Fibroblast of skin of left biceps (primary cell): ENCODE results near the gene PCAT7.
"Not testable (repeated sequence)": the region's sequence is repeated elsewhere in the genome, so short reads cannot be mapped to it uniquely, and the experiment has no call there.

ENCODE experiments used
- DNase-seq, 2 experiments: peaks; one replicate each; pipeline ENCODE4 v3.0.0-alpha.2; 2013; ENCODE audit warnings: low read depth in 2 of 2

PCAT7 gene

DNA sequence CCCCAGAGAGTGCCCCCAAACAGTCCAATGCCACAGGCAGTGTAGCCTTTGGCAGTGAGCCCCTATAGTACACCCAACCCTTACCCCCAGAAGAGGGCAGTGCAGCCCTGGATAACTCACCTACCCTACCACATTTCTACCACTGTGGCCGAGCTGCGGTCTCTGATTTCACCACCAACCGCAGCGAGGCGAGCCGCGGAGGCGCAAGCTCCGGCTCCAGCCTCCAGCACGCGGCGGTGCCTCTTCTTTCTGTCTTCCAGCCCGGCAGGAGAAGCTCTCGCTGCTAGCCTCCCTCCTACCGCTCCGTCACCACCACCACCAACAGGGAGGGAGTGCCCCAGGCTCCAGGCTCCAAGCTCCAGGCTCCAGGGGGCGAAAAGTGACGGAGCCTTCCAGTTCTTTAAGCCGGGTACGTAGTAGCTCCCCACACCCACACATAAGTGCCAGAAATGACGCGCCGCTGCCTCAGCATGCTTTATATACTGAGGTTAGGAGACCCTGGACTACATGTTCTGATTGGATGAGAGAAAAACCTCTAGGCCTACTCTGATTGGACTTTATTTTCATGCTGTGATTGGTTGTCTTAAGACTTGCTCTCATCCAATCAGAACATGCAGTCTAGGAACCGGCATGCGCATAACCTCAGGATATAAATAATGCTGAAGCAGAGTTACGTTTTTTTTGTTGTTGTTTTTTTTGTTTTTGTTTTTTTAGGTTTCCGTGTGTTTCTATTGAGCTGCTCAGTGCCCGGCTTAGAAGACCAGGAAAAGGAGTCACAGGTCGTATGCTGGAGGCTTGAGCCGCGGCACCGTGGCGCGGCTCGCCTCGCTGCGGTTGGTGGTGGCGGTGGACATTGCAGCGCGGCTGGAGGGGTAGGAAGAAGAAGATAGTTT lies at the start of gene PCAT7:
Gene PCAT7, plus strand, starts transcription at position 645 of the 893 bp plus-strand sequence.
- peak; percentile 19 to 20 for DNase-seq

DNA sequence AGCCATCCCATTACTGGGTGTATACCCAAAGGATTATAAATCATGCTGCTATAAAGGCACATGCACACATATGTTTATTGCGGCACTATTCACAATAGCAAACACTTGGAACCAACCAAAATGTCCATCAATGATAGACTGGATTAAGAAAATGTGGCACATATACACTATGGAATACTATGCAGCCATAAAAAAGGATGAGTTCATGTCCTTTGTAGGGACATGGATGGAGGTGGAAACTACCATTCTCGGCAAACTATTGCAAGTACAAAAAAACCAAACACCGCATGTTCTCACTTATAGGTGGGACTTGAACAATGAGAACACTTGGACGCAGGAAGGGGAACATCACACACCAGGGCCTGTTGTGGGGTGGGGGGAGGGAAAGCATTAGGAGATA lies 48.5 kb upstream of the PCAT7 start:
- DNase-seq: not testable (repeated sequence)

DNA sequence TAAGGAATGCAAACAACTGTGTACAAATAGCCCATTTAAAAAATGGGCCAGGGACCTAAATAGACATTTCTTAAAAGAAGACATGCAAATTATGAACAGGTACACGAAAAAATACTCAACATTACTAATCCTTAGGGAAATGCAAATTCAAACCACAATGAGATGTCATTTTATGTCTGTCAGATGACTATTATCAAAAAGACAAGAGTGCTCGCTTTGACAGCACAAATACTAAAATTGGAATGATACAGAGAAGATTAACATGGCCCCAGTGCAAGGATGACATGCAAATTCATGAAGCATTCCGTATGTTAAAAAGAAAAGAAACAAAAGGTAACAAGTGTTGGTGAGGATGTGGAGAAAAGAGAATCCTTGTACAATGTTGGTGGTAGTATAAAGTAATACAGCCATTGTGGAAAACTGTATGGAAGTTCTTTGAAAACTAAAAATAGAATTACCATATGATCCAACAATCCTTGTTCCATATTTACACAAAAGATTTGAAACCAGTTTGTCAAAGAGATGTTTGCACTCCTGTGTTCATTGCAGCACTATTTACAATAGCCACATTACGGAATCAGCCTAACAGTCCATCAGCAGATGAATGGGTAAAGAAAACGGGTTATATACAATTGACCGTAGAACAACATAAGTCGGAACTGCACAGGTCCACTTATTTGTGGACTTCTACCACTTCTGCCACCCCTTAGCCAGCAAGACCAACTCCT lies 47.2 kb upstream of the PCAT7 start:
- no peak for DNase-seq

GRCh38 chr9:94511134-94511954 lies 43.5 kb upstream of the PCAT7 start:
- peak; percentile 25 to 41 for DNase-seq

DNA sequence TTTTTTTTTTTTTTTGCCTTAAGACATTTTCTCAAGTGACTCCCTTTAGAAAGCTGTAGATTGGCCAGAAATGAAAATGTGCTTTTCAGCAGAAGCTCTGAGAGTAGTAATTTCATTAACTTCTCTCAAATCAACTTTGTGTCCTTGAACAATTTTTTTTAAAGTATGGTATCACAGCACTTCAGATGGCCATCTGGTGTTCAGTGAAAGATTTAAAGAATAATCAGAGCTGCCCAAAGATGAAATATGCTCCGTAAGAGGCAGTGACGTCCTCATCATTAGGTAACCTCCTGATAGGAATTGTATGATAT lies 43.0 kb upstream of the PCAT7 start:
- no peak for DNase-seq

DNA sequence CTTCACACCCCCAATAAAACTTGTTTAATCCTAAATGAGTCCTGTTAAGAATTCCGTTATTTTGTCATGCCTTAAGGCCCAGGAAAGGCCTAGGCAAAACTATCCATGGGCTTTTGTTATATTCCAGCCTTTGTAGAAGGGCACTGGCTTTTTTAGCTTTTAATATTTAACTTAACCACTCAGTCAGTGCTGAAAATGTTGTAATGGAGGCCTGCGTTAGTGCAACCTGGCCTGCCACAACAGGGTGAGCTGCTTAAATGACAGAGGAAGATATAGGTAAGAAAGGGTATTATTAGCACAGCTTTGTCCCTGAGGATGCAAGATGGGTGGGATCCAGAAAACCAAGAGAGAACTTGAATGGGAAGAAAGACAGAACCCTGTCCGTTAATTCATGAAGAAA lies 40.2 kb upstream of the PCAT7 start:
- DNase-seq: no peak

DNA sequence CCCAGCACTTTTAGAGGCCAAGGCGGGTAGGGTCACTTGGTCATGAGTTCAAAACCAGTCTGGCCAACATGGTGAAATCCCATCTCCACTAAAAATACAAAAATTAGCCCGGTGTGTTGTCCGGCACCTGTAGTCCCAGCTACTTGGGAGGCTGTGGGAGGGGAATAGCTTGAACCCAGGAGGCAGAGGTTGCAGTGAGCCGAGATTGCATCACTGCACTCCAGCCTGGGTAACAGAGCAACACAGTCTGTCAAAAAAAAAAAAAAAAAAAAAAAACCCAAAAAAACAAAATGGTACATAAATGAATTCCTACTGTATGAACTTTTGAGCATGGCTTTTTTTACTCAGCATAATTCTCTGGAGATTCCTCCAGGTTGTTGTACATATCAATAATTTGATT lies 37.6 kb upstream of the PCAT7 start:
- no peak for DNase-seq

- DNase-seq: no peak
Observed at GRCh38 chr9:94525396-94526035, 29.4 kb upstream of the PCAT7 start.

GRCh38 chr9:94526271-94526670 lies 28.6 kb upstream of the PCAT7 start:
- DNase-seq: no peak

DNA sequence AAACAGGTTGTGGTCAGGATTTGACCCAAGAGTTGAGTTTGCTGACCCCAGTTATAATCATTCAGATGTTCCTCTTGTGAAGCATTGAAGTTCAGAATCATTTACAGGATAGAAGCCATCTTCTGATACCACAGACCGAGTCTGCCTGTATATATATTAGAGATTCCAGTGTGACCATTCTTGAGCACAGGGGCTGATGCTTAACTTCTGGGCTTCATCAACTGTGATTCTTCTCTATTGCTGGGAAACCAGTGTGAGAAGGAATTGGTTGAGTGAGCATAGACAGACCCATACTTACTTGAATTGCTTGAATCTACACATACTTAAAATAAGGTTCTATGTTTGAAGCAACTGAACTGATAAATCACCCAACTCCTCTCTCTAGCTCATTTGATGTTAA lies 27.9 kb upstream of the PCAT7 start:
- DNase-seq: no peak

GRCh38 chr9:94528886-94529285 lies 26.0 kb upstream of the PCAT7 start:
- DNase-seq: no peak

DNA sequence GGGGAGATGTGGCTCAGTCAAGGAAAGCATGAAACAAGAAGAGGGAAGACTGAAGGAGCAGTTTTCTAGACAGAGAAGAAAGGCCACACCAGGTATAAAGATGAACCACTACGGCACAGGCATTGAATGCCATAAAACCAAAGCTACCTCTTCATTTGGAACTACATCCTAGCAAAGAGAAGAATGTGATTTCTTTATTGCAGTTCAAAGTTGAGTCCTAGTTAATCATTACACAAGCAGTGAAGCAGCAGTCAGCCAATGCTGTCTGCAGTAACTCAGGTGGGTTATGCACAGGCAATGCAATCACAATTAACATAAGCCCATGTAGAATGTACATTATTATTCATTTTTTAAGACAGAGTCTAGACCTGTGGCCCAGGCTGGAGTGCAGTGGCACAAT lies 21.7 kb upstream of the PCAT7 start:
- no peak for DNase-seq

DNA sequence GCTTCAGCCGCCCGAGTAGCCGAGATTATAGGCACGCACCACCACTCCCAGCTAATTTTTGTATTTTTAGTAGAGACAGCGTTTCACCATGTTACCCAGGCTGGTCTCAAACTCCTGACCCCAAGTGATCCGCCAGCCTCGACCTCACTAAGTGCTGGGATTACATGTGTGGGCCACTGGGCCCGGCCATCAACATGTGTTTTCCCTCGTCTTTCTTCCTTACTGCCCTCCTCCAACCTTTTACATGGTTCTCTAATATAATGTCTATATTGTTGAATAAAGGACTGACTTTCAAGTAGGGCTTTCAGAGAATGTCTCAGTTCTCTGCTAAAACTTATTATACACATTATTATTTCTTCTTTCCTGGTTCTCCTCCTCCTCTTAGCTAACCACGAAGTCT lies 21.3 kb upstream of the PCAT7 start:
- no peak for DNase-seq

DNA sequence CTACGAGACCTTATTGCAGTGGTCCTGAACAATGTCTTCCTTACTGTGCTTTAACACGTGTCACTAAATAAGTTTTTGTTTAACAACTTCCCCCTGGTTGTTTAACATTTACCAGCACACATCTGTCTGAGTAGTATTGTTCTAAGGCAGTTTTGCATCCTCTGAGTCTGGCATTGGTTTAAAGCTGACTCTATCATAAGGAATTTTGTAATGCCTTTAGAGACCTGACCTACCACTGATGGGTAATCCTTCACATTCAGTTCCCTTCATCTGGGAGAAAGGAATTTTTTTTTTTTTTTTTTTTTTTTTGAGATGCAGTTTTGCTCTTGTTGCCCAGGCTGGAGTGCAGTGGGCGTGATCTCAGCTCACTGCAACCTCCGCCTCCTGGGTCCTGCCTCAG lies 20.0 kb upstream of the PCAT7 start:
- DNase-seq: peak; percentile 24 to 31

- DNase-seq: no peak
Observed at GRCh38 chr9:94538908-94539307, 16.0 kb upstream of the PCAT7 start.

DNA sequence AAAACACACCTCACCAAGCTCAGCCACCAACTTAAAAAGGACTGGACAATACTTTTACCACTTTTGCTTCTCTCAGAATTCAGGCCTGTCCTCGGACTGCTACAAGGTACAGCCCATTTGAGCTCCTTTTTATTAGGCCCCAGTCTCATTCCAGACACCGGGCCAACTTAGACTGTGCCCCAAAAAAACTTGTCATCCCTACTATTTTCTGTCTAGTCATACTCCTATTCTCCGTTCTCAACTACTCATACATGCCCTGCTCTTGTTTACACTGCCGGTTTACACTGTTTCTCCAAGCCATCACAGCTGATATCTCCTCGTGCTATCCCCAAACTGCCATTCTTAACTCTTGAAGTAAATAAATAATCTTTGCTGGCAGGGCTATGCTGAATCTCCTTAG lies 10.5 kb upstream of the PCAT7 start:
- not testable (repeated sequence) for DNase-seq

DNA sequence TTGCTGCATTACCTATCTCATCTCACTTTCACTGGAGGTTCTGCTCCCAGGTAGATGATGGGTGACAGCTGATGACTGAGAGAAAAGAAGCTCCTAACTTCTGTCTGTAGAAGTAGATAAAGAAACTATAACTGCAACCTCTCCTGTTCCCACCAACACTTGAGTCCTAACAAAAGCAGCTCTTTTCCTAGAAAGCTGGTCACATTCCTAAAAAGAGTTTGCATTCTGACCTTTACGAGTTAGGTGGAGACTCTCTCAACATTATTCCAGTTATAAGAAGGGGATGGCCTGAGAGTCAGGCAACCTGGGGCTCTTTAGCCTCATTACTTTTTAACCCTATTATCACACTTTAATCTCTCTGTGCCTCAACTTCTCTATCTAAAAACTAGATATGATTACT lies 8.9 kb upstream of the PCAT7 start:
- DNase-seq: no peak

DNA sequence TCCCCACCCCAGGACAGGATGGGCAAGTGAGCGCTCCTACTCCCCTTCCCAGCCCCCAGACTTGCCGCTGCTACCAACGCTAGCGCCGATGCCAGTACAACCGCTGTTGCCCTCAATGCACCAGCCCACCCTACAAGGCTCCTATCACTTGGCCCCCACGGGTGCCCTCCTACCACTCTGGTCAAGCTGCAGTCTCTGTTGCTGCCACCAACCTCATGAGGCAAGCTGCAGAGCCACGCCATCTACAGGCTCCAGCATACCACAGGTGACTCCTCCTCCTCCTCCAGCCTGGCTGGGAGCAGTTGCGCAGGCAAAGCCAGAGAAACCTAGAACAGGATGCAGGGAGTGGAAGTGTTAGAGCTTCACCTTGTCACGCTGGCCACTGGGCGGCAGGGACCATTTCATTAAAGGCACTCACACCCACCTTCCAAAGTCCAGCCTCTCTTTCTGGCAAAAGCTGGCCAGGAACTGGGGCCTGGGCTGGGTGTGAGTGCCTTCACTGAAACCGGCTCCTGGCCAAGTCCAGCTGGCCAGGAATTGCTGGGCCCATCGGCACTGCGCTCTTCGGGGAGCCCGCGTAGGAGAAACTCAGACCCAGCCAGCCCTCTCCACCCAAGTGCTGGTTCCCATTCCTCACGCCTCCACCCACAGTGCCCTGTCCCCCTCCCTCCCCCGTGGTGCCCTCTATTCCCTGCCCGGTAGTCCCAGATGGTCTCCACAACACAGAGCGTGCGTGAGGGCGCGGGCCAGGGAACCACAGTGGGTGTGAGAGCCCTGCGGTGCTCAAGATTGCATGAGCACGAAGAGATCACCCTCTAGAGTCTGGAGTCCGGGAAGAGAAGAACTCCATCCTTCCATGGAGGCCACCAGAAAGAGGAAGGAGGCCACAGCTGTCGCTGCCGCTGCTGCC lies 1.6 kb upstream of the PCAT7 start:
- no peak for DNase-seq

- DNase-seq: no peak
Observed at GRCh38 chr9:94554078-94554438, 825 bp upstream of the PCAT7 start.

DNA sequence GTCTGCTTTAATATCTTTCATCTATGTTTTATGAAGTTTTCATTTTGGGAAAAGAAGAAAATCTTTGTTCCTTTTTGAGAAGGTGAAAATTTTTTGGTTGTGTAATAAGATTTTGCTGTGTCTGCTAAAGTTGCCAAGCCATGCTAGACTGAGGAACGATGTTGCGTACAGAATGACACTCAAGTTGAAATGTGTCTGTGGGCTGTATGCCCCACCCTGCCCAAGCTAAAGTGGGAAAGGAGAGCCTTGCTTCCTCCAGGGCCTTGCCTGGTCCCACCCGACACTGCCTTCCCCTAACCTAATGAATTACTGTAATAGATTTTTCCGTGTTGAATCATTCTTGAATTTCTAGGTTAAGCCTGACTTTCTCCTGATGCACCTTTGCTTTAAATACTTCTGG lies 2.5 kb downstream of the PCAT7 start:
- DNase-seq: no peak

DNA sequence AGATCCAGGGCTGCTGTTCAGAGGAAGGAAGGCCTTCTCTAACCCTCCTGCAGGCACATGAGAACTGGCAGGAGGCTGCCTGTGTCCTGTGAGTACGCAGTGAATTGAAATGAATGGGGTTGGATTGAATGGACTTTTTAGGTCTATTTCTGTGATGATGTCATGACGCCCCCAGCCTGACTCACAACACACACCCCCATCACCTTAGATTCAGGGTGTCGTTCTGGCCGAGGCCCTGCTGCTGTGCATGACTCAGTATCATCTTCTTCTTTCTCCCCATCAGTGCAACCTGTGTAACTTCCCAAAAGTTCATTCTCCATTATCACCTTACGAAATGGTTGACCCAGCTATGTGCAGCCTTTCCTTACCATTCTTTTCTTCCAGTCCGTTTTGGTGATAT lies 5.4 kb downstream of the PCAT7 start:
- no peak for DNase-seq
